K562 (cell line): ENCODE measurements around the gene SLC39A11. TPM values are rescaled to one million over a fixed set of nuclear protein-coding genes. Genes with fewer than 3 reads are reported as not detected.

Source experiments
- ATAC-seq: fragments of 200-7000 bp; cut with Tn5 transposase; 3 replicates; pipeline ENCODE4 v1.9.1; 2020; ENCODE audit warnings: moderate library complexity
- BruUV-seq: library from RNA; stranded (reverse); fragments of 400-500 nt; replicated peaks from 2 replicates; lab custom pipeline; 2021; lab: Mats Ljungman, UMichigan
- CTCF ChIA-PET: fragments of 300-600 bp; formaldehyde crosslinking; extraction: SDS; loops from one replicate; lab custom pipeline; 2021; ENCODE audit warnings: low intra/inter-chr PET ratio; lab: Yijun Ruan, JAX
- POLR2A ChIA-PET: fragments of 300-600, 350-650 bp; sonication (Branson Sonifier 250); formaldehyde crosslinking; extraction: SDS; loops from one replicate; lab custom pipeline; 2021; ENCODE audit warnings: antibody characterized with exemption, inconsistent platforms; lab: Yijun Ruan, JAX
- DNase-seq, 4 experiments: peaks; one replicate each; pipeline versions ENCODE4 v3.0.0 to v3.0.0-alpha.2; 2011 to 2018; ENCODE audit warnings: low spot score in 3 of 4, mixed read lengths in 3 of 4; ENCODE audit errors: extremely low read depth in 1 of 4
- FAIRE-seq: peaks from 2 replicates; lab custom pipeline; 2011; peaks lifted over from hg19 to GRCh38; lab: Jason Lieb, UNC
- H2AFZ ChIP-seq: 2 replicates; pipeline ENCODE4 v1.6.0; 2011; ENCODE audit warnings: low read depth, low read length, control low read depth, inconsistent platforms
- H3K27ac ChIP-seq: fragments of 200-600 bp; 3 replicates; pipeline ENCODE4 v1.8.0; 2011; ENCODE audit warnings: low read depth, mild to moderate bottlenecking, control low read depth, inconsistent platforms, low read length, moderate library complexity, mixed read lengths; ENCODE audit errors: extremely low read depth
- H3K27me3 ChIP-seq, 2 experiments: fragments of 300-600 bp in 1 of 2; 2 replicates in 1 of 2; 3 replicates in 1 of 2; pipeline versions ENCODE4 v1.6.0 to v1.8.0; 2011; ENCODE audit warnings: inconsistent platforms in 2 of 2, low read length in 2 of 2, mild to moderate bottlenecking in 1 of 2, mixed read lengths in 1 of 2, moderate library complexity in 1 of 2; ENCODE audit not compliant: control insufficient read depth in 2 of 2, insufficient read depth in 2 of 2
- H3K36me3 ChIP-seq: fragments of 300-600 bp; 3 replicates; pipeline ENCODE4 v1.8.0; 2011; ENCODE audit warnings: mild to moderate bottlenecking, low read length, inconsistent platforms; ENCODE audit not compliant: control insufficient read depth, insufficient read depth
- H3K4me1 ChIP-seq, 2 experiments: fragments of 200-600 bp in 1 of 2; replicated peaks in 1 of 2; 2 replicates in 1 of 2; 3 replicates in 1 of 2; pipeline versions ENCODE4 v1.5.1 to v1.8.0; 2011; ENCODE audit warnings: inconsistent platforms in 2 of 2, low read length in 2 of 2, mild to moderate bottlenecking in 1 of 2, mixed read lengths in 1 of 2, moderate library complexity in 1 of 2; ENCODE audit not compliant: control insufficient read depth in 2 of 2, insufficient read depth in 2 of 2
- H3K4me2 ChIP-seq: 2 replicates; pipeline ENCODE4 v1.6.1; 2011; ENCODE audit warnings: low read length, control low read depth, inconsistent platforms, mixed read lengths; ENCODE audit not compliant: insufficient read depth
- H3K4me3 ChIP-seq: fragments of 200-600 bp; sonication (generic), shearing (Covaris generic); 2 replicates; pipeline ENCODE4 v1.5.1; 2016; ENCODE audit warnings: control low read depth, inconsistent platforms
- H3K79me2 ChIP-seq: fragments of 200-600 bp; 3 replicates; pipeline ENCODE4 v1.8.0; 2011; ENCODE audit warnings: low read length, inconsistent platforms; ENCODE audit not compliant: control insufficient read depth, insufficient read depth
- H3K9ac ChIP-seq, 2 experiments: 2 replicates each; pipeline versions ENCODE4 v1.6.0 to v1.6.1; 2011; ENCODE audit warnings: low read depth in 2 of 2, low read length in 2 of 2, control low read depth in 1 of 2, inconsistent platforms in 1 of 2, mild to moderate bottlenecking in 1 of 2, mixed read lengths in 1 of 2; ENCODE audit not compliant: insufficient read depth in 1 of 2
- H3K9me1 ChIP-seq: one replicate; pipeline ENCODE4 v1.6.0; 2011; ENCODE audit warnings: inconsistent platforms, mild to moderate bottlenecking, low read length, moderate library complexity; ENCODE audit not compliant: control insufficient read depth, insufficient read depth
- H3K9me3 ChIP-seq: replicated peaks from 2 replicates; pipeline ENCODE4 v1.5.1; 2011; ENCODE audit warnings: low read depth, low read length, inconsistent platforms; ENCODE audit not compliant: control insufficient read depth, insufficient read depth
- H4K20me1 ChIP-seq: replicated peaks from 2 replicates; pipeline ENCODE4 v1.6.1; 2011; ENCODE audit warnings: low read length, inconsistent platforms, mixed read lengths; ENCODE audit not compliant: control insufficient read depth, insufficient read depth
- CBFA2T3 ChIP-seq: fragments of 450-650 bp; IDR thresholded peaks from 2 replicates; pipeline ENCODE4 v1.6.1; 2017
- EHMT2 ChIP-seq: fragments of 450-650 bp; IDR thresholded peaks from 2 replicates; pipeline ENCODE4 v1.6.1; 2018; ENCODE audit warnings: antibody characterized with exemption
- FOXJ3 ChIP-seq: sonication (generic); formaldehyde crosslinking; IDR thresholded peaks from 2 replicates; pipeline ENCODE4 v1.4.0; 2020; ENCODE audit warnings: mild to moderate bottlenecking, missing genetic modification reagents
- HEY1 ChIP-seq: fragments of 250-450 bp; sonication (Bioruptor Pico); IDR thresholded peaks from 2 replicates; pipeline ENCODE4 v1.5.0; 2020; ENCODE audit warnings: mild to moderate bottlenecking, moderate library complexity, borderline replicate concordance
- MLX ChIP-seq, 2 experiments: fragments of 450-650 bp in 1 of 2; sonication (generic) in 1 of 2; formaldehyde crosslinking; conservative IDR thresholded peaks; 2 replicates each; pipeline versions ENCODE4 v1.4.0 to v1.8.1; 2020 to 2022; ENCODE audit warnings: mild to moderate bottlenecking in 1 of 2, missing genetic modification reagents in 1 of 2
- SRSF7 ChIP-seq: fragments of 200-400 bp; formaldehyde crosslinking; optimal IDR thresholded peaks from 2 replicates; pipeline ENCODE3; 2017; ENCODE audit warnings: mild to moderate bottlenecking, low read depth, low read length
- THAP7 ChIP-seq: fragments of 250-450 bp; sonication (Bioruptor Pico); IDR thresholded peaks from 2 replicates; pipeline ENCODE4 v1.5.0; 2021
- ZFP30 ChIP-seq: fragments of 250-450 bp; sonication (Bioruptor Pico); IDR thresholded peaks from 2 replicates; pipeline ENCODE4 v1.8.0; 2022; ENCODE audit warnings: moderate library complexity, mild to moderate bottlenecking, inconsistent platforms, borderline replicate concordance
- ZNF175 ChIP-seq: fragments of 200-800 bp; sonication (Bioruptor generic); IDR thresholded peaks from 2 replicates; pipeline ENCODE4 v1.6.1; 2016; ENCODE audit warnings: low read depth, mild to moderate bottlenecking, missing genetic modification characterization, missing compliant biosample characterization
- WGBS: fragments of 100-300 bp; shearing (Covaris generic); methylation state at CpG from one replicate; pipeline ENCODE4 v1.1.6; 2016; ENCODE audit warnings: low coverage, mixed read lengths; ENCODE audit not compliant: insufficient coverage; ENCODE audit errors: missing lambda C conversion rate; 5-methylcytosine and 5-hydroxymethylcytosine counted together
- in situ Hi-C: fragments of 300-500 bp; cut with MboI; formaldehyde crosslinking; loops from 4 replicates; pipeline ENCODE4 v1.15.0; 2018; ENCODE audit warnings: inconsistent platforms, mixed read lengths
- intact Hi-C: fragments of 100-400 bp; cut with micrococcal nuclease; formaldehyde crosslinking; loops from 2 replicates; pipeline ENCODE4 v1.14.2; 2022
- polyA plus RNA-seq, 8 experiments: library from polyadenylated mRNA; depleted of rRNA in 4 of 8; stranded (reverse) in 5 of 8; unstranded in 3 of 8; fragments of >200 nt; fragmentation: Nextera tagmentation in 2 of 8; fragmentation: Illumina TruSeq in 1 of 8; extraction: Ambion mirVana in 2 of 8; extraction: Trizol in 1 of 8; gene quantifications; 2 replicates each; pipeline versions ENCODE4 v1.2.1 to v1.2.3, GENCODE V29; 2011 to 2014; ENCODE audit warnings: inconsistent platforms in 1 of 8, missing spikeins in 1 of 8
- total RNA-seq, 7 experiments: library from RNA; depleted of rRNA in 6 of 7; stranded (reverse); fragments of >200 nt in 6 of 7; fragmentation: Illumina TruSeq in 2 of 7; extraction: Trizol in 2 of 7; gene quantifications; 2 replicates each; pipeline versions ENCODE4 v1.2.1 to v1.2.3, GENCODE V29; 2011 to 2021; ENCODE audit warnings: low replicate concordance in 1 of 7
- TF ChIP-seq, protein P1 (sequence below): sonication (generic); formaldehyde crosslinking; IDR thresholded peaks from 2 replicates; pipeline ENCODE4 v1.5.0; 2020; ENCODE audit warnings: missing genetic modification reagents

The SLC39A11 gene
- total and polyA plus RNA-seq, 9 of the 15 experiments (the other 6 are each of a cell fraction or from before 2014, with no cell fraction given), result 10.5 to 26.4 (median 13.4) TPM

DNA sequence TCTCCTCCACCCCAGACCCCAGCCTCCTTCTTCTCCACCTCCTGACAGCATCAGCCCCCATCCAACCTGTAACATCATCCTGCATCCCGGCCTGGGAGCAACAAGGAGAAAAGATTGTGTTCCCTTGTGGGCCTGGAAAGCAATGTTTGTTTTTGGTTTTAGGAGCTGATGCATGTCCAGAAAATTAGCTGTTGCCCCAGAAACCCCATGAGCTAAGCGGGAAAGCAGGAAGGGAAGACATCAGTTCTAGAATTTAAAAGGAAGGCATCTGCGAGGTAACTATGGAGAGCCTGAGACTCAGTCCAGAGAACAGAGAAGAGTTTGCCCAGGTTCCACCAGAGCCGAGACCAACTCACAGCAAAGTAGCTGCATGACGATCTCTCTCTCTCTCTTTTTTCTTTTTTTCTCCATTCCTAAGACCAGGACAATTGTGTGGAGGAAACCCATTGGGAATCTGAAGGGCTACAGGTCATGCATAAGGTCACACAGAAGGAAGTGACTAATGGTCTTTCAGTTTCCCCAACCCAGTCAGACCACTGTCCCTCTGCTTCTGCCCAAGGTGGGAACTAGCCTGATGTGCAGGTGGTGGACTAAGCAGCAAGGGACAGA is 124.4 kb downstream of the SLC39A11 start:
- no peaks in the 10 kb centered on the region for H3K79me2 ChIP-seq
- CTCF ChIA-PET, result no interaction called here
- no peak overlapping the region for H2AFZ ChIP-seq
- no peaks in the 10 kb centered on the region for H3K36me3 ChIP-seq
- no peaks in the 10 kb centered on the region; a peak in 1 of 5 replicates for H3K4me1 ChIP-seq
- intact Hi-C loops, result no loop called here
- FAIRE-seq (no peak), ATAC-seq (no peak)
- in situ Hi-C loops, result no loop called here
- no peak overlapping the region for H3K4me2 ChIP-seq
- no peaks in the 10 kb centered on the region for H3K9me3 ChIP-seq
- no peak overlapping the region for H3K4me3 ChIP-seq
- TF ChIP-seq, protein P1, sequence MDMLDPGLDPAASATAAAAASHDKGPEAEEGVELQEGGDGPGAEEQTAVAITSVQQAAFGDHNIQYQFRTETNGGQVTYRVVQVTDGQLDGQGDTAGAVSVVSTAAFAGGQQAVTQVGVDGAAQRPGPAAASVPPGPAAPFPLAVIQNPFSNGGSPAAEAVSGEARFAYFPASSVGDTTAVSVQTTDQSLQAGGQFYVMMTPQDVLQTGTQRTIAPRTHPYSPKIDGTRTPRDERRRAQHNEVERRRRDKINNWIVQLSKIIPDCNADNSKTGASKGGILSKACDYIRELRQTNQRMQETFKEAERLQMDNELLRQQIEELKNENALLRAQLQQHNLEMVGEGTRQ (CRISPR knock-in tag), result no peak
- no peak for TF ChIP-seq SRSF7
- TF ChIP-seq, all 486 proteins: peak for 0
- no peaks in the 10 kb centered on the region for H3K27me3 ChIP-seq
- no peaks in the 10 kb centered on the region for H3K9me1 ChIP-seq
- POLR2A ChIA-PET, result interaction anchor here (0.6 kb wide), 1 partner anchor 200 kb away, joined by 3 read pairs; no protein-coding TSS in a partner anchor
- no peaks in the 10 kb centered on the region for H4K20me1 ChIP-seq
- DNase-seq, result no peak
- no peak overlapping the region for H3K27ac ChIP-seq
- H3K9ac ChIP-seq, result no peak overlapping the region
- 31% methylated on average over 4 of the region's 5 CpGs for WGBS
- BruUV-seq, result no TSS peak

DNA sequence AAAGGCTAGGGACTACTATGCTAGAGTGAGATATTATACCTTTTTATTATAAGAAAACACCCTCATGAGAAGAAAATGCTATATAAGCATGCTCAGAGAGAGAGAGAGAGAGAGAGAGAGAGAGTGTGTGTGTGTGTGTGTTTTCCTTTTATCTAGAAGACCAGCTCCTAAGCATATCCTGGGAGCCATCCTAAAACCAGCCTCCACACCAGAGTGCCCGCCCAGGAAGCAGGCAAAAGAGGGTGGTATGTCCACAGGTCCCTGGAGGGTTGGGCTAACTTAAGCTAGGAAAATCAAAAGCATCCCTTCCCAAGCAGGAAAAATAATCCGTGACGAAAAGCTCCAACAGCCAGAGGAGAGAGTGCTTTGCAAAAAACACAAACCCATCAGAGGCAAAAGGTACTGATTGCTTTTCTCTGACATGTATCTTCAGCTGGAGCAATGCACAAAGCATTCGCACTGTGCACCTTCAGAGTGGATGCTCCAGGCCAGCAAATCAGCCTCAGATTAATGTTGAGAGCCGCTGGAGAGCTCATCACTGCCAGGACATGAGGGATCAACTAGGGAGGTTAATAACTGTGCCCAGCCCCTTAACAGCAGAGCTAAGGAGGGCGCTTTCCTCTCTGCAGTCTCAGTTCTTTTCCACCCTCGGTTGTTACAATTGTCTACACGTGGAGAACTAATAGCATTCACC is 125.1 kb downstream of the SLC39A11 start:
- no peaks in the 10 kb centered on the region for H3K9me3 ChIP-seq
- no peaks in the 10 kb centered on the region for H3K27me3 ChIP-seq
- DNase-seq, result no peak
- TF ChIP-seq FOXJ3 (CRISPR knock-in tag) (no peak), MLX (CRISPR knock-in tag; conservative IDR thresholded peaks at IDR 0.05) (no peak), HEY1 (CRISPR knock-in tag) (no peak), EHMT2 (no peak), CBFA2T3 (no peak), THAP7 (CRISPR knock-in tag) (no peak), ZFP30 (CRISPR knock-in tag) (no peak), ZNF175 (CRISPR knock-in tag) (no peak)
- TF ChIP-seq, all 486 proteins: peak for 0
- no peak overlapping the region for H3K4me2 ChIP-seq
- intact Hi-C loops, result no loop called here
- no peak overlapping the region for H2AFZ ChIP-seq
- no peak overlapping the region for H3K9ac ChIP-seq
- no peaks in the 10 kb centered on the region for H3K79me2 ChIP-seq
- no peaks in the 10 kb centered on the region for H3K36me3 ChIP-seq
- no TSS peak for BruUV-seq
- ATAC-seq (no peak), FAIRE-seq (no peak)
- CTCF ChIA-PET, result interaction anchor here (0.7 kb wide), 1 partner anchor 66 kb away, joined by 4 read pairs; no protein-coding TSS in a partner anchor
- no peaks in the 10 kb centered on the region for H4K20me1 ChIP-seq
- POLR2A ChIA-PET, result no interaction called here
- 42% methylated on average over 8 of the region's 8 CpGs for WGBS
- H3K27ac ChIP-seq, result no peak overlapping the region
- in situ Hi-C loops, result no loop called here
- H3K4me3 ChIP-seq, result no peak overlapping the region
- H3K9me1 ChIP-seq, result no peaks in the 10 kb centered on the region
- no peaks in the 10 kb centered on the region; a peak in 1 of 5 replicates for H3K4me1 ChIP-seq
